B cell (primary cell): ENCODE data around the gene FOXD3. TPM values are rescaled to one million over a fixed set of nuclear protein-coding genes. Genes with fewer than 3 reads are reported as not detected.
"Not testable (repeated sequence)": the region's sequence is repeated elsewhere in the genome, so short reads cannot be mapped to it uniquely, and the experiment has no call there.

ENCODE experiments used
- ATAC-seq: fragments of 200-7000 bp; cut with Tn5 transposase; one replicate; pipeline ENCODE4 v1.10.0; 2021; ENCODE audit warnings: low read depth, mild to moderate bottlenecking, moderate number of reproducible peaks, moderate library complexity
- CTCF ChIA-PET: fragments of 350-600 bp; sonication (Branson Sonifier 250); formaldehyde crosslinking; loops from one replicate; lab custom pipeline; 2021; ENCODE audit warnings: antibody characterized with exemption, inconsistent platforms; lab: Charles Lee
- POLR2A ChIA-PET: fragments of 350-600 bp; sonication (Branson Sonifier 250); formaldehyde crosslinking; loops from one replicate; lab custom pipeline; 2021; ENCODE audit warnings: antibody characterized with exemption; lab: Charles Lee
- DNase-seq: peaks from one replicate; pipeline ENCODE4 v3.0.0; 2013
- H2AFZ ChIP-seq: 2 replicates; pipeline ENCODE4 v1.6.1; 2012; ENCODE audit warnings: mild to moderate bottlenecking, low read depth, low read length; ENCODE audit not compliant: insufficient read depth, poor library complexity, severe bottlenecking
- H3K27ac ChIP-seq, 2 donors: 1 replicate in 1 of 2; 2 replicates in 1 of 2; pipeline ENCODE4 v1.5.1; 2012 to 2013; ENCODE audit warnings: low read length in 2 of 2, mild to moderate bottlenecking in 2 of 2, moderate library complexity in 1 of 2
- H3K27me3 ChIP-seq, 4 experiments: fragments of 200-600 bp in 1 of 4; sonication (generic) in 1 of 4; replicated peaks in 1 of 4; 1 replicate in 2 of 4; 2 replicates in 2 of 4; pipeline versions ENCODE4 v1.6.1 to v1.7.0; 2013 to 2016; ENCODE audit warnings: low read length in 3 of 4, mild to moderate bottlenecking in 2 of 4, mixed read lengths in 1 of 4, moderate library complexity in 1 of 4; ENCODE audit not compliant: insufficient read depth in 4 of 4, control insufficient read depth in 3 of 4; ENCODE audit errors: control extremely low read depth in 1 of 4
- H3K36me3 ChIP-seq, 2 experiments: replicated peaks in 1 of 2; 1 replicate in 1 of 2; 2 replicates in 1 of 2; pipeline versions ENCODE4 v1.6.1 to v1.7.1; 2013; ENCODE audit warnings: low read length in 1 of 2; ENCODE audit not compliant: insufficient read depth in 2 of 2, control insufficient read depth in 1 of 2; ENCODE audit errors: control extremely low read depth in 1 of 2, extremely low read depth in 1 of 2
- H3K4me1 ChIP-seq, 2 donors: fragments of 200-600 bp in 1 of 2; sonication (generic) in 1 of 2; 1 replicate in 1 of 2; 2 replicates in 1 of 2; pipeline versions ENCODE4 v1.5.1 to v1.6.1; 2013 to 2017; ENCODE audit warnings: low read length in 2 of 2; ENCODE audit not compliant: control insufficient read depth in 2 of 2, insufficient read depth in 2 of 2
- H3K4me2 ChIP-seq: replicated peaks from 2 replicates; pipeline ENCODE3; 2012; ENCODE audit warnings: mild to moderate bottlenecking, low read depth, low read length; ENCODE audit not compliant: poor library complexity, severe bottlenecking
- H3K4me3 ChIP-seq, 5 experiments: fragments of 200-600 bp in 1 of 5; sonication (generic) in 1 of 5; 1 replicate in 3 of 5; 2 replicates in 2 of 5; pipeline versions ENCODE4 v1.5.1 to v1.7.0; 2011 to 2016; ENCODE audit warnings: low read length in 4 of 5, mild to moderate bottlenecking in 4 of 5, low read depth in 2 of 5, control low read depth in 1 of 5, moderate library complexity in 1 of 5; ENCODE audit not compliant: insufficient read depth in 1 of 5; ENCODE audit errors: control extremely low read depth in 1 of 5, extremely low read depth in 1 of 5
- H3K79me2 ChIP-seq: fragments of 200-600 bp; sonication (generic); one replicate; pipeline ENCODE4 v1.6.0; 2016; ENCODE audit warnings: low read length; ENCODE audit not compliant: control insufficient read depth, insufficient read depth
- H3K9ac ChIP-seq: fragments of 200-600 bp; sonication (generic); 2 replicates; pipeline ENCODE4 v1.6.1; 2017; ENCODE audit warnings: mild to moderate bottlenecking, low read length, moderate library complexity
- H3K9me3 ChIP-seq, 3 donors: one replicate each; pipeline versions ENCODE4 v1.6.1 to v1.7.1; 2013; ENCODE audit warnings: low read length in 2 of 3; ENCODE audit not compliant: control insufficient read depth in 2 of 3, insufficient read depth in 1 of 3; ENCODE audit errors: control extremely low read depth in 1 of 3
- H4K20me1 ChIP-seq: 2 replicates; pipeline ENCODE4 v1.6.0; 2012; ENCODE audit warnings: mild to moderate bottlenecking, low read length; ENCODE audit not compliant: insufficient read depth, control insufficient read depth, poor library complexity, severe bottlenecking
- H3K27ac Mint-ChIP-seq: one replicate; pipeline ENCODE4 v1.8.0; 2021; ENCODE audit warnings: mixed read lengths
- H3K27me3 Mint-ChIP-seq: one replicate; pipeline ENCODE4 v1.8.0; 2021; ENCODE audit warnings: mixed read lengths
- H3K4me1 Mint-ChIP-seq: one replicate; pipeline ENCODE4 v1.8.0; 2021; ENCODE audit warnings: mixed read lengths
- H3K4me3 Mint-ChIP-seq: one replicate; pipeline ENCODE4 v1.8.0; 2021; ENCODE audit warnings: mixed read lengths
- H3K9me3 Mint-ChIP-seq: one replicate; pipeline ENCODE4 v1.8.0; 2022; ENCODE audit warnings: mixed read lengths; ENCODE audit not compliant: insufficient read depth
- CTCF ChIP-seq: fragments of 200-600 bp; IDR thresholded peaks from one replicate; pipeline ENCODE4 v1.8.0; 2022; ENCODE audit warnings: antibody characterized with exemption, mild to moderate bottlenecking
- EZH2 ChIP-seq: IDR thresholded peaks from 2 replicates; pipeline ENCODE4 v1.6.1; 2012; ENCODE audit warnings: borderline replicate concordance, low read depth, mild to moderate bottlenecking, moderate library complexity, low read length; ENCODE audit not compliant: insufficient read depth, poor library complexity, severe bottlenecking
- WGBS: methylation state at CpG from one replicate; pipeline ENCODE4 v1.1.5; 2013; ENCODE audit warnings: missing lambda C conversion rate; ENCODE audit not compliant: insufficient coverage; 5-methylcytosine and 5-hydroxymethylcytosine counted together
- intact Hi-C: fragments of 100-400 bp; cut with micrococcal nuclease; formaldehyde crosslinking; loops from one replicate; pipeline ENCODE4 v1.10.0; 2022
- polyA plus RNA-seq: library from polyadenylated mRNA; depleted of rRNA; stranded (reverse); fragments of >200 nt; gene quantifications from 2 replicates; pipeline ENCODE4 v1.2.3, GENCODE V29; 2012
- total RNA-seq, 2 donors: library from RNA; stranded (reverse); fragments of 120-200 nt in 1 of 2; gene quantifications; 1 replicate in 1 of 2; 2 replicates in 1 of 2; pipeline versions ENCODE4 v1.2.3 to v1.2.4, GENCODE V29; 2013 to 2022

FOXD3 gene
- total and polyA plus RNA-seq, 2 donors (not counting 1 experiment from before 2014, with no cell fraction given), result not detected

GRCh38 chr1:63352736-63353135 is 30.4 kb downstream of the FOXD3 start:
- DNase-seq, result no peak
- Histone ChIP-seq H3K4me2 (no peak overlapping the region), H3K9ac (no peak overlapping the region), H3K27me3 (peaks cover 0 to 8% (median 1%) of the 10 kb centered on the region in 4 experiments), H3K4me3 (no peak overlapping the region), H2AFZ (no peak overlapping the region), H3K9me3 (no peaks in the 10 kb centered on the region), H3K79me2 (no peaks in the 10 kb centered on the region), H3K27ac (no peak overlapping the region), H3K4me1 (no peaks in the 10 kb centered on the region), H4K20me1 (no peaks in the 10 kb centered on the region), H3K36me3 (no peaks in the 10 kb centered on the region)
- ChIA-PET POLR2A (no interaction called here), CTCF (no interaction called here)
- TF ChIP-seq EZH2 (no peak), CTCF (no peak)
- H3K9me3 Mint-ChIP-seq, result no peaks in the 10 kb centered on the region
- H3K27ac Mint-ChIP-seq, result no peak overlapping the region
- WGBS, result no CpG with 5 or more reads among the region's 2 CpGs
- intact Hi-C loops, result no loop called here
- no peak overlapping the region for H3K4me3 Mint-ChIP-seq
- no peak for ATAC-seq
- H3K27me3 Mint-ChIP-seq, result peaks cover 36% of the 10 kb centered on the region
- no peaks in the 10 kb centered on the region for H3K4me1 Mint-ChIP-seq

GRCh38 chr1:63356234-63356633 is 33.9 kb downstream of the FOXD3 start:
- H3K4me3 ChIP-seq, H3K4me2 ChIP-seq, intact Hi-C loops, H3K36me3 ChIP-seq, H3K79me2 ChIP-seq, H3K9me3 ChIP-seq, H3K27ac Mint-ChIP-seq, H3K27me3 ChIP-seq, H3K9ac ChIP-seq, POLR2A ChIA-PET, DNase-seq, ATAC-seq, CTCF ChIA-PET, H4K20me1 ChIP-seq, H3K9me3 Mint-ChIP-seq, H2AFZ ChIP-seq, H3K4me1 ChIP-seq, H3K4me3 Mint-ChIP-seq, H3K4me1 Mint-ChIP-seq, H3K27ac ChIP-seq: not testable (repeated sequence)
- WGBS, result no CpG with 5 or more reads among the region's 2 CpGs
- peaks cover 26% of the 10 kb centered on the region for H3K27me3 Mint-ChIP-seq
